ENCODE results near the gene TOPAZ1. TPM values are rescaled to one million over a fixed set of nuclear protein-coding genes. Genes with fewer than 3 reads are reported as not detected.

Gene TOPAZ1
- not detected in 2 replicates for total RNA-seq

GRCh38 chr3:44241706-44242105 is at the start of gene TOPAZ1:
Gene TOPAZ1 (plus strand): TSS chr3:44241886. CDS start chr3:44242054, 168 bp downstream.
- no peak for DNase-seq (ENCODE audit: low read depth in 2 of 2)

DNA sequence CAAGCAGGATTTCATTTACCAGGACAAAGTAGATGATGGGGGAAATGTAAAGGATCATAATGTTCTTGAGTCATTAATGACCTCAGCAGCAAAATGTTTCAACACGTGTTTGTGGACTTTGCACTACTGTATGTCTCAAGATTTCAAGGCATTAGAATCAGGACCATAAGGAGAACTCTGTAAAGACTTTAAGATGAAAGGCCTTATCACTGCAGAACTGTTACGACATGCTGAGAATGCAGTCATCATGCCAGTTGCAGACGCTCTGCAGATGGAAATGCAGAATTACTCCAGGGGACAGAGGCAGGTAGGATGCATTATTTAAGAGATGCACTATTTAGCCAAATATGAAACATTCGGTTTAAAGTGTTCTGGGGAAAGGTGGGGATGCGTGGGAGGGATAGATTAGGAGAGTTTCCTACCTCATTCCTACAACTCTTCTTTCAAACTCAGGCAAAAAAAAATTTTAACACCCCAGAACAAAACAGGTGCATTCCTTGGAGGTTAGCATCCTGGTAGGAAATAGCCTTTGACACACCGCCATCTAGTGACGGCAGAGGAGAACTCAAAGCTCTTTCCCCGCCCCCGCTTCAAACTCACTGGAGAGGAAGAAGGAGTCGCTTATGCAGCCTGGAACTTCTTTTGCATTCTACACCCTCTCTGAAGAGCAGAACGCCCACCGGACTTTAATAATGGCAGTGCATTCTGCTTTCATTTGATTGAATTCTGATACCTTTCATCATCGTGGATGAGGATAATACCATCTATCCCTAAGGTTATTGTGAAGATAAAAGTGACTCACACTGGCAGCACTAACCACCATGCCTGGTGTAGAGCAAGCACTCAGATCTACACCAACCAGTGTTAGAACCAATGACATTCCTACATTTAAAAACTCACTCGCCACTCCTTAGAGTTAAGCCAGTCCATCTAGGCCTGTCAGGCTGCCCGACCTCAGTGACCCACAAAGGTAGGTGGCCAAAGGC is 43.1 kb upstream of the TOPAZ1 start:
- DNase-seq (ENCODE audit: low read depth in 2 of 2), result peak; percentile 65 to 75

- DNase-seq (ENCODE audit: low read depth in 2 of 2), result no peak
Measured at GRCh38 chr3:44206261-44206660, 35.4 kb upstream of the TOPAZ1 start.

GRCh38 chr3:44206862-44207652 is 34.6 kb upstream of the TOPAZ1 start:
- no peak for DNase-seq (ENCODE audit: low read depth in 2 of 2)

DNA sequence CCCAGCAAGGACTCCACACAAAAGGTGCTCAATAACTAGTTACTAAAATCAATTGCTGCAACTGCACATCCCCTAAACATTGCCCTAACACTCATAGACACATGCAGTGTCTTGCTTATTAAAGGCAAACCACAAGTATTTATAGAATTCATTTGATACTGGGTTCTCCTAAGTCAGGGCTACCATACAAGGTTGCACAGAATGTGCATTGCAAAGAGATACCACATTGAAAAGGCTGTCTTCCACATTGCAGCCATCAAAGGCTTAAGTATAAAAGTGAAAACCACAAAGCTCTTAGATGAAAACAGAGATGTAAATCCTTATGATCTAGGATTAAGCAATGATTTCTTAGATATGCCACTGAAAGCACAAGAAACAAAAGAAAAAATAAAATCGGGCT is 33.6 kb upstream of the TOPAZ1 start:
- no peak for DNase-seq (ENCODE audit: low read depth in 2 of 2)

- DNase-seq (ENCODE audit: low read depth in 2 of 2), result no peak
Measured at GRCh38 chr3:44208568-44208967, 33.1 kb upstream of the TOPAZ1 start.

DNA sequence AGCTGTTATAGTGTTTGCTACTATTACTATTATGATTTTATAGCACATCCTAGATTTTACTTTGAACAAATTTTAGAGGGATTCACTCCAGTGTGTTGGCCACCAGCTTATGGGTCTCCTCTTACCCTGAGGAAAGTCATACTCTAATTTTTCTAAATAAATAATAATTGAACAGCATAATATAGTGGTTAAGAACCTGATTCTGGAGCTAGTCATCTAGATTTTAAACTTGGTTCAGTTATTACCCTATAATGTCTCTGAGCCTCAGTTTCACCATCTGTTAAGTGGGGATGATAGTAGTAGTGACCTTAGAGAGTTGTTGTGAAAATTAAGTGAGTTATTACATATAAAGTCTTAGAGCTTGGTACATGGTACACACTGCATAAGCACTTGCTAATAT is 30.7 kb upstream of the TOPAZ1 start:
- DNase-seq (ENCODE audit: low read depth in 2 of 2), result no peak

GRCh38 chr3:44222337-44222736 is 19.3 kb upstream of the TOPAZ1 start:
- no peak for DNase-seq (ENCODE audit: low read depth in 2 of 2)

GRCh38 chr3:44223299-44223698 is 18.4 kb upstream of the TOPAZ1 start:
- no peak for DNase-seq (ENCODE audit: low read depth in 2 of 2)

GRCh38 chr3:44224131-44224530 is 17.6 kb upstream of the TOPAZ1 start:
- no peak for DNase-seq (ENCODE audit: low read depth in 2 of 2)

- no peak for DNase-seq (ENCODE audit: low read depth in 2 of 2)
Measured at GRCh38 chr3:44226573-44226972, 15.1 kb upstream of the TOPAZ1 start.

DNA sequence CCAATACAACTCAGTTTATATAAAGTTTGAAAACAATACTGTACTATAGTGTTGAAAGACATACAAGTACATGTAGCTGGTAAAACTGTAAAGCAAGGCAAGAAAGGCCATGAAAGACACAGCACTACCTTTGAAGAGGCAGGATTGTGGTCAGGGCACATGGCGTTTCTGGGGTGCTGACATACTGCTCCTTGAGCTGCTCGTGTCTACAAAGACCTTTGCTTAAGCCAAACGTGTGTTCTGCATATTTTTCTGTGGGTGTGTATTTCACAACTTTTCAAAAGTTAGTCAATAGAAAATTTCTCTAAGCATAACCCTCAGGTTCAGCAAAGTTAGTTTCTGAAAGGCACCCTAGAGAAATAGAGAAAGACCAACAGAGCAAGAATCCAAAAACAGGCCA is 14.1 kb upstream of the TOPAZ1 start:
- no peak for DNase-seq (ENCODE audit: low read depth in 2 of 2)

- no peak for DNase-seq (ENCODE audit: low read depth in 2 of 2)
Measured at GRCh38 chr3:44228900-44229299, 12.8 kb upstream of the TOPAZ1 start.

- no peak for DNase-seq (ENCODE audit: low read depth in 2 of 2)
Measured at GRCh38 chr3:44232407-44232806, 9.3 kb upstream of the TOPAZ1 start.

DNA sequence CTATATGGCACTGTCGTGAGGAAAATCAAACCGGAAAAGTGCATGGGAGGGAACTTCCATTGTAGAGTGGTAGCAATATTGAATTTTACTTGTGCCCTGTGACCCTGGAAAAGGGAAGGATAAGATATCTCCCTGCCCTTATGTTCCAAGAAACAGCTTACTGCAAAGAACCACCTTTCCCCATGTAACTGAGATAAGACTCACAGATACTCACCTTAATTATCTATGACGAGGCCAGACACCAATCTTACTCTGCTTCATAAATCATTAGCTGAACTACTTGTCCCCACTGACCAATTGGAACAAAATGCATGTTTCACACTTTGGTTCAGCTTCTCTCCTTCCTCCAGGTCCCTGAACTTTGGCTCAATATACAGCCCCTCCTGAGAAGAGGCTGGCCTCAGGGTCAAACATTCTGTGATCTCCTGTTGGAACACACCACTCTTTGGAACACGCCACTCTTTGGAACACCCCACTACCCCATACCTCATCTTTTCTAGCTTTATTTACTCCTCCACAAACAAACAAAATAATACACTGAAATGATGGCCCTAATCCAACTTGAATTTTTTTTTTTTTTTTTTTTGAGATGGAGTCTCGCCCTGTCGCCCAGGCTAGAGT is 6.9 kb upstream of the TOPAZ1 start:
- no peak for DNase-seq (ENCODE audit: low read depth in 2 of 2)

DNA sequence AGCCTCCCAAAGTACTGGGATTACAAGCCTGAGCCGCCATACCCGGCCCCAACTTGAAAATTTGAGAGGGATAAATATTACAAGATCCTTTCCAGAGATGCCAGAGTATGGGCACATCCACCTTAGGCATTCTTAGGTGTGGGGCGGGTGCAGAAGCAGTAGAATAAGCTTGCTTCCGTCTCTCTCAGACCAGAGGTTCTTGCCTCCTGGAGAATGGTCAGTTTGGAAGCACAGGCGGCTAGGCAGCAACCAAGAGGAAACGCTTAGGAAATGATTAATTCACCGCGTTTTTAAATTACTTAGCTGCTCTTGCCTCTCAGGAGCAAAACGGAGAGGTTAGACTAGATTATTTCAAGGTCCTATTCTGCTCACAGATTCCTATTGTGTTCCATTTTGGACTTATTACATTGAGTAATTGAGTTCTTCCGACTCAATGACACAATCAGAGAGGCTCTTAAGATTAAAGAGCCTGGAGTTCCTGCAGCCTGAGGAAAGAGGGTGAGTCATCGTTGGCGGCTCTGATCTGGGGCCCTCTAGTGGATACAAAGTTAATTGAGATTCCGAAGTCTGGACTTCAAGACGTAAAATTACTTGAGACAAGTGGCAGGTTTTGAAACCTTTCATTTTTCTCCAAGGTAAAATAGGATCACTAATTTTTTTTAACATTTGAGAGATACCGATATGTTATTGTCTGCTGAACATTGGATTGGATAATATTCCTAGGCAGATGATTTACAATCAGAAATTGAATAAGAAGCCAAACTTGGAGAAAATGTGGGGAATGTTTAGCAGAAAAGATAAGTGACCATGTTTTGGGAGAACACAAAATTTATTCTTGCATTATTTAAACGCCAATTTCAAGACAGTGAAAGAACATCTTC is 5.8 kb upstream of the TOPAZ1 start:
- DNase-seq (ENCODE audit: low read depth in 2 of 2), result peak; percentile 53 to 97

DNA sequence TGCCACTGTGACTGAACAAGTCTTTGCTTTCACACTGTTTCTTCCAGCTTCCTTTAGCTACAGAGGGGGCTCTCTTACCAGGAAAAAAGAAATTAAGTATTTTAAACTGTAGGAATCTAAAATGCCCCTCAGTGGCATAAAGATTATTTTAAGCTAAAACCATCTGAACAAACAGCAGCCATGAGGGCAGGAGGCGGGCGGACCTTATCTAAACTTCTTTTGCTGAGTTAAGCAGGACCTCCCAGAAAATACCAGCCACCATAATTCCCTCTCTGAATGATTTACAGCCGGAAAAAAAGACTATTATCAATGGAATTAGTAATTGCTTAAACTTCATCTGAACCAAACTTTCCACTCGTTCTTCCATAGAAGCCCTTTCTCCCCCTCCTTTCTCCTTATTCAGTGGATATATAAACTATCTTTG is 5.2 kb upstream of the TOPAZ1 start:
- DNase-seq (ENCODE audit: low read depth in 2 of 2), result no peak

DNA sequence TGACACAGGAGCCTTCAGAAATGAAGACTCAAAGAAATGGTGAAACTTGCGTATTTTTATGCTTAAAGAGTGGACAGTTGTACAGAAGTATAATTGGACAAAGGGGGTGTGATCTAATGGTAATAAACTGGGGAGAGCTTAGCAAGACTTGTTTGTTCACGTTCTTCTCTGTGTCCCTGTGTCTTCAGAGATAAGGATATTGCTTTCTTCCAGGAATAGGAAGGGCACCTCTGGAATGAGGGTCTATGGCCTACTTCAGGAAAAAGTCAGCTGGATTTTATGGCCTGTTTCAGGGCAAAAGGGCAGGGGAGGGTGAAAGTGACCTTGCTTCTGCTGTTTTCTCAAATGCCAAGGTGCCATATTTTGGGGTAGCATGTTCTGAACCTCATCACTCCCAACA is 4.5 kb upstream of the TOPAZ1 start:
- DNase-seq (ENCODE audit: low read depth in 2 of 2), result no peak

- DNase-seq (ENCODE audit: low read depth in 2 of 2), result no peak
Measured at GRCh38 chr3:44237665-44238064, 4.0 kb upstream of the TOPAZ1 start.

DNA sequence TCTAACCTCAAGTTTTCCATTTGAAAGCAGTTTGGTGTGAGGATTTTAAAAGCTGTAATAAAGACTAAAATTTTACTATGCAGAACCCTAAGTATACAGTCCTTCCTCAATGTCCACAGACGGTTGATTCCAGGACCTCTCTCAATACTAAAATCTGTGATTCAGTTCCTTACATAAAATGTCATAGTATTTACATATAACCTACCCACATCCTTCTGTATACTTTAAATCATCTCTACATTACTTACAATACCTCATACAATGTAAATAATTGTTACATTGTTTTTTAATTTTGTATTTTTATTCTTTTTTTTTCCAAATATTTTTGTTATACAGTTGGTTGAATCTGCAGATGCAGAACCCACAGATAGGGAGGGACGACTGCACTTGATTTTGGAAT is 2.8 kb upstream of the TOPAZ1 start:
- no peak for DNase-seq (ENCODE audit: low read depth in 2 of 2)

- DNase-seq (ENCODE audit: low read depth in 2 of 2), result no peak
Measured at GRCh38 chr3:44240061-44240460, 1.6 kb upstream of the TOPAZ1 start.

All from lung microvascular endothelial cell (primary cell).